H9 (cell line): ENCODE measurements around the gene PPARD. TPM values are rescaled to one million over a fixed set of nuclear protein-coding genes. Genes with fewer than 3 reads are reported as not detected.

Source experiments
- DNase-seq: peaks from one replicate; pipeline ENCODE4 v3.0.0-alpha.2; 2017
- H2AFZ ChIP-seq: one replicate; pipeline ENCODE4 v1.6.1; 2013; ENCODE audit warnings: mild to moderate bottlenecking, low read length, control low read depth, moderate library complexity
- H2AK5ac ChIP-seq: 2 replicates; pipeline ENCODE4 v1.6.1; 2013; ENCODE audit warnings: low read length, control low read depth, mixed read lengths; ENCODE audit not compliant: insufficient read length
- H2BK120ac ChIP-seq: one replicate; pipeline ENCODE4 v1.6.1; 2013; ENCODE audit warnings: low read depth, mild to moderate bottlenecking, low read length, control low read depth, inconsistent platforms; ENCODE audit not compliant: poor library complexity, severe bottlenecking
- H2BK12ac ChIP-seq: 2 replicates; pipeline ENCODE4 v1.6.1; 2013; ENCODE audit warnings: low read length, control low read depth, mixed read lengths, low read depth; ENCODE audit not compliant: insufficient read length
- H2BK15ac ChIP-seq: 2 replicates; pipeline ENCODE4 v1.6.1; 2013; ENCODE audit warnings: low read depth, low read length, control low read depth
- H2BK20ac ChIP-seq: one replicate; pipeline ENCODE4 v1.6.1; 2013; ENCODE audit warnings: low read depth, mild to moderate bottlenecking, low read length, control low read depth, inconsistent platforms; ENCODE audit not compliant: poor library complexity, severe bottlenecking
- H2BK5ac ChIP-seq: 2 replicates; pipeline ENCODE4 v1.6.1; 2013; ENCODE audit warnings: low read length, control low read depth, mixed read lengths; ENCODE audit not compliant: insufficient read length
- H3K14ac ChIP-seq: 2 replicates; pipeline ENCODE4 v1.6.1; 2013; ENCODE audit warnings: low read length, control low read depth; ENCODE audit not compliant: insufficient read depth
- H3K18ac ChIP-seq: 2 replicates; pipeline ENCODE4 v1.6.1; 2013; ENCODE audit warnings: low read depth, mild to moderate bottlenecking, mixed read lengths, low read length, control low read depth; ENCODE audit not compliant: insufficient read length
- H3K23ac ChIP-seq: 2 replicates; pipeline ENCODE4 v1.6.1; 2013; ENCODE audit warnings: low read length, control low read depth, mixed read lengths, low read depth; ENCODE audit not compliant: insufficient read length
- H3K23me2 ChIP-seq: 2 replicates; pipeline ENCODE4 v1.6.1; 2013; ENCODE audit warnings: low read depth, mild to moderate bottlenecking, mixed read lengths, low read length, control low read depth; ENCODE audit not compliant: insufficient read length, poor library complexity, severe bottlenecking
- H3K27ac ChIP-seq: 2 replicates; pipeline ENCODE4 v1.5.1; 2013; ENCODE audit warnings: low read length, control low read depth, mixed read lengths, low read depth; ENCODE audit not compliant: insufficient read length
- H3K27me3 ChIP-seq: 2 replicates; pipeline ENCODE4 v1.6.1; 2013; ENCODE audit warnings: low read length, control low read depth, inconsistent platforms; ENCODE audit not compliant: insufficient read depth
- H3K4ac ChIP-seq: 2 replicates; pipeline ENCODE4 v1.6.1; 2013; ENCODE audit warnings: low read depth, mild to moderate bottlenecking, control low read depth, inconsistent platforms, low read length, moderate library complexity
- H3K4me1 ChIP-seq: 2 replicates; pipeline ENCODE4 v1.6.1; 2013; ENCODE audit warnings: low read length, control low read depth, inconsistent platforms; ENCODE audit not compliant: insufficient read depth
- H3K4me2 ChIP-seq: 2 replicates; pipeline ENCODE4 v1.6.1; 2013; ENCODE audit warnings: low read length, control low read depth, mixed read lengths; ENCODE audit not compliant: insufficient read length, insufficient read depth
- H3K56ac ChIP-seq: 2 replicates; pipeline ENCODE4 v1.6.1; 2013; ENCODE audit warnings: low read depth, mild to moderate bottlenecking, mixed read lengths, low read length, control low read depth; ENCODE audit not compliant: insufficient read length
- H3K79me1 ChIP-seq: 2 replicates; pipeline ENCODE4 v1.6.1; 2013; ENCODE audit warnings: low read depth, mild to moderate bottlenecking, moderate library complexity, low read length, control low read depth, inconsistent platforms; ENCODE audit not compliant: insufficient read depth, poor library complexity, severe bottlenecking
- H3K79me2 ChIP-seq: 2 replicates; pipeline ENCODE4 v1.6.1; 2013; ENCODE audit warnings: low read length, control low read depth, inconsistent platforms; ENCODE audit not compliant: insufficient read depth
- H3K9ac ChIP-seq: 2 replicates; pipeline ENCODE4 v1.6.1; 2013; ENCODE audit warnings: low read length, control low read depth, mixed read lengths; ENCODE audit not compliant: insufficient read length; ENCODE audit errors: extremely low read depth
- H3K9me3 ChIP-seq: one replicate; pipeline ENCODE4 v1.6.1; 2013; ENCODE audit warnings: low read depth, low read length, inconsistent platforms; ENCODE audit not compliant: control insufficient read depth
- H3T11ph ChIP-seq: one replicate; pipeline ENCODE4 v1.6.1; 2013; ENCODE audit warnings: mild to moderate bottlenecking, low read length, control low read depth, inconsistent platforms
- H4K20me1 ChIP-seq: one replicate; pipeline ENCODE4 v1.6.1; 2013; ENCODE audit not compliant: control insufficient read depth, insufficient read length, insufficient read depth
- H4K5ac ChIP-seq: 2 replicates; pipeline ENCODE4 v1.6.1; 2013; ENCODE audit warnings: low read depth, mild to moderate bottlenecking, mixed read lengths, low read length, control low read depth; ENCODE audit not compliant: insufficient read length
- H4K8ac ChIP-seq: replicated peaks from 2 replicates; pipeline ENCODE4 v1.6.1; 2013; ENCODE audit warnings: low read length, control low read depth, mixed read lengths, low read depth; ENCODE audit not compliant: insufficient read length
- H4K91ac ChIP-seq: 2 replicates; pipeline ENCODE4 v1.6.1; 2013; ENCODE audit warnings: low read depth, mild to moderate bottlenecking, moderate library complexity, mixed read lengths, low read length, control low read depth; ENCODE audit not compliant: insufficient read length
- H3K27ac Mint-ChIP-seq, 3 experiments: 2 replicates in 2 of 3; 3 replicates in 1 of 3; pipeline ENCODE4 v1.8.0; 2020 to 2021; ENCODE audit warnings: mixed read lengths in 3 of 3, mild to moderate bottlenecking in 1 of 3, moderate library complexity in 1 of 3
- H3K27me3 Mint-ChIP-seq: 2 replicates; pipeline ENCODE4 v1.8.0; 2021; ENCODE audit warnings: low read depth, mild to moderate bottlenecking, moderate library complexity, mixed read lengths
- H3K36me3 Mint-ChIP-seq, 3 experiments: 2 replicates in 2 of 3; 3 replicates in 1 of 3; pipeline ENCODE4 v1.8.0; 2020 to 2021; ENCODE audit warnings: low read depth in 3 of 3, mixed read lengths in 3 of 3; ENCODE audit not compliant: insufficient read depth in 1 of 3
- H3K4me1 Mint-ChIP-seq, 2 experiments: 2 replicates each; pipeline ENCODE4 v1.8.0; 2020; ENCODE audit warnings: mixed read lengths in 2 of 2
- H3K4me3 Mint-ChIP-seq, 2 experiments: 2 replicates in 1 of 2; 3 replicates in 1 of 2; pipeline ENCODE4 v1.8.0; 2020 to 2021; ENCODE audit warnings: mild to moderate bottlenecking in 2 of 2, mixed read lengths in 2 of 2, moderate library complexity in 1 of 2
- H3K9me3 Mint-ChIP-seq, 2 experiments: 2 replicates in 1 of 2; 3 replicates in 1 of 2; pipeline ENCODE4 v1.8.0; 2020; ENCODE audit warnings: mild to moderate bottlenecking in 2 of 2, mixed read lengths in 2 of 2, moderate library complexity in 1 of 2
- whole genome bisulfite sequencing: extraction: QIAGEN DNeasy Blood & Tissue Kit; methylation state at CpG from one replicate; pipeline ENCODE4 v1.1.7; 2013; ENCODE audit warnings: missing lambda C conversion rate, low lambda C conversion rate, mixed read lengths; ENCODE audit not compliant: insufficient read length; ENCODE audit errors: extremely low coverage; 5-methylcytosine and 5-hydroxymethylcytosine counted together
- total RNA-seq: library from RNA; stranded (reverse); gene quantifications from 2 replicates; pipeline ENCODE4 v1.2.1, GENCODE V29; 2021
- TF ChIP-seq, protein P1 (sequence below): fragments of 200-600 bp; sonication (generic); conservative IDR thresholded peaks from 3 replicates; pipeline ENCODE4 v1.8.0; 2021; ENCODE audit warnings: antibody characterized with exemption, mild to moderate bottlenecking

The PPARD gene
- total RNA-seq, 1 experiment from 2014 or later, result 11.7 TPM

DNA sequence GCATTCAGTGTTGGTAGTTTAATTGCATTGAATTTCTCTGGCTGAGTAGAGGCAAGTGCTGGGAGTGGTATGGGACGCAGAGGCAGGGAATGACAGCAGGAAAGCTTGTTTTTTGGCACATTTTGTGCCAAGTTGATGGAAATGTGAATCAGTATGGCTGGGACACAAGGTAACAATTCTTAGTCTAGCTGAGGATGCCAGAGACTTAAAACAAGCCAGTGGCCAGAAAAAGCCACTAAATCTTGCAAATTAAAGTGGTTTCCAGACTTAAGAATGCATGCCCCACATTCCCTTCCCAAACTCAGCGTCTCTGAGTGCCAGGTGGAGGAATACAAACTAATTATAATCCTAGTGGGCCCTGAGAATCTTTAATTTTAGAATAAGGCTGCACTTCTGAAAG is 35.9 kb downstream of the PPARD start:
- Histone ChIP-seq H3K4me2 (no peak overlapping the region), H3K9me3 (peaks cover 4% of the 10 kb centered on the region), H3K27me3 (no peaks in the 10 kb centered on the region), H3K4me1 (no peaks in the 10 kb centered on the region), H3K9ac (no peak overlapping the region), H3K56ac (no peak overlapping the region), H2BK12ac (no peak overlapping the region), H2BK120ac (no peak overlapping the region), H3K23ac (no peak overlapping the region), H2BK15ac (no peak overlapping the region), H2AK5ac (no peak overlapping the region), H3K27ac (no peak overlapping the region), H3T11ph (no peak overlapping the region), H3K14ac (no peak overlapping the region), H4K91ac (no peak overlapping the region), H2BK20ac (no peak overlapping the region), H2BK5ac (no peak overlapping the region), H3K18ac (no peak overlapping the region), H4K20me1 (no peaks in the 10 kb centered on the region), H3K79me2 (no peaks in the 10 kb centered on the region), H2AFZ (no peak overlapping the region), H3K23me2 (no peaks in the 10 kb centered on the region), H3K79me1 (no peaks in the 10 kb centered on the region), H3K4ac (no peak overlapping the region), H4K8ac (no peak overlapping the region), H4K5ac (no peak overlapping the region)
- H3K36me3 Mint-ChIP-seq, result peaks cover 9 to 12% (median 9%) of the 10 kb centered on the region in 3 experiments
- H3K4me3 Mint-ChIP-seq, result no peak overlapping the region
- H3K9me3 Mint-ChIP-seq, result peaks cover 6 to 14% of the 10 kb centered on the region in 2 experiments
- TF ChIP-seq, protein P1, sequence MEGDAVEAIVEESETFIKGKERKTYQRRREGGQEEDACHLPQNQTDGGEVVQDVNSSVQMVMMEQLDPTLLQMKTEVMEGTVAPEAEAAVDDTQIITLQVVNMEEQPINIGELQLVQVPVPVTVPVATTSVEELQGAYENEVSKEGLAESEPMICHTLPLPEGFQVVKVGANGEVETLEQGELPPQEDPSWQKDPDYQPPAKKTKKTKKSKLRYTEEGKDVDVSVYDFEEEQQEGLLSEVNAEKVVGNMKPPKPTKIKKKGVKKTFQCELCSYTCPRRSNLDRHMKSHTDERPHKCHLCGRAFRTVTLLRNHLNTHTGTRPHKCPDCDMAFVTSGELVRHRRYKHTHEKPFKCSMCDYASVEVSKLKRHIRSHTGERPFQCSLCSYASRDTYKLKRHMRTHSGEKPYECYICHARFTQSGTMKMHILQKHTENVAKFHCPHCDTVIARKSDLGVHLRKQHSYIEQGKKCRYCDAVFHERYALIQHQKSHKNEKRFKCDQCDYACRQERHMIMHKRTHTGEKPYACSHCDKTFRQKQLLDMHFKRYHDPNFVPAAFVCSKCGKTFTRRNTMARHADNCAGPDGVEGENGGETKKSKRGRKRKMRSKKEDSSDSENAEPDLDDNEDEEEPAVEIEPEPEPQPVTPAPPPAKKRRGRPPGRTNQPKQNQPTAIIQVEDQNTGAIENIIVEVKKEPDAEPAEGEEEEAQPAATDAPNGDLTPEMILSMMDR, result no peak
- no peaks in the 10 kb centered on the region; a peak in 1 of 4 replicates for H3K4me1 Mint-ChIP-seq
- WGBS, result no CpG with 5 or more reads among the region's 2 CpGs
- H3K27ac Mint-ChIP-seq, result peak overlapping the region in 1 of 3 experiments; percentile 5; a peak in 1 of 7 replicates
- no peak for DNase-seq
- no peaks in the 10 kb centered on the region for H3K27me3 Mint-ChIP-seq
